Measurements from ENCODE around the gene SGTB.
A peak's percentile ranks its signal among the peaks of the same experiment; 100 is the strongest.
"Not testable (repeated sequence)": the region's sequence is repeated elsewhere in the genome, so short reads cannot be mapped to it uniquely, and the experiment has no call there.

SGTB gene

GRCh38 chr5:65668696-65669095 is 53.2 kb downstream of the SGTB start:
- DNase-seq (ENCODE audit: low spot score), result no peak

GRCh38 chr5:65663804-65664521 is 57.9 kb downstream of the SGTB start:
- no peak for DNase-seq (ENCODE audit: low spot score)

- DNase-seq (ENCODE audit: low spot score), result no peak
These were observed 67.2 kb downstream of the SGTB start for GRCh38 chr5:65654713-65655112.

GRCh38 chr5:65651144-65651543 is 70.8 kb downstream of the SGTB start:
- DNase-seq (ENCODE audit: low spot score), result no peak

GRCh38 chr5:65647941-65648340 is 74.0 kb downstream of the SGTB start:
- DNase-seq (ENCODE audit: low spot score), result no peak

GRCh38 chr5:65646938-65647337 is 75.0 kb downstream of the SGTB start:
- no peak for DNase-seq (ENCODE audit: low spot score)

- DNase-seq (ENCODE audit: low spot score), result no peak
These were observed 81.7 kb downstream of the SGTB start for GRCh38 chr5:65640240-65640639.

- DNase-seq (ENCODE audit: low spot score), result no peak
These were observed 90.9 kb downstream of the SGTB start for GRCh38 chr5:65630981-65631380.

GRCh38 chr5:65625743-65626142 is 96.2 kb downstream of the SGTB start:
- no peak for DNase-seq (ENCODE audit: low spot score)

GRCh38 chr5:65624571-65625555 is 97.0 kb downstream of the SGTB start, which contains the start of the genes SHLD3 and TRAPPC13:
Gene SHLD3, plus strand, starts transcription at chr5:65625027. Its CDS starts 4,561 bp downstream, at chr5:65629588.
Gene TRAPPC13, plus strand, starts transcription at chr5:65625027. Its CDS starts 34 bp downstream, at chr5:65625061.
- DNase-seq (ENCODE audit: low spot score), result peak; percentile 92

GRCh38 chr5:65624025-65624570 is 97.8 kb downstream of the SGTB start, which contains the start of gene TRIM23:
Gene TRIM23, minus strand, starts transcription at chr5:65624333. Its CDS starts 59 bp downstream, at chr5:65624274.
- DNase-seq (ENCODE audit: low spot score), result peak; percentile 96

- DNase-seq (ENCODE audit: low spot score), result peak; percentile 30
These were observed 98.4 kb downstream of the SGTB start for GRCh38 chr5:65623482-65623881.

GRCh38 chr5:65621961-65622360 is 99.9 kb downstream of the SGTB start:
- DNase-seq (ENCODE audit: low spot score), result not testable (repeated sequence)

GRCh38 chr5:65620021-65620420 is 101.9 kb downstream of the SGTB start:
- DNase-seq (ENCODE audit: low spot score), result no peak

All from NAMALWA (cell line).